Muscle layer of colon (tissue), 2 donors: ENCODE results near the gene GINS2.

Source experiments
- H3K27ac ChIP-seq: one replicate; pipeline ENCODE4 v1.7.0; 2013; ENCODE audit warnings: low read depth, mild to moderate bottlenecking, low read length, moderate library complexity
- H3K27me3 ChIP-seq, 2 donors: one replicate each; pipeline ENCODE4 v1.7.0; 2013; ENCODE audit warnings: low read length in 2 of 2, mild to moderate bottlenecking in 2 of 2; ENCODE audit not compliant: insufficient read depth in 2 of 2, control insufficient read depth in 1 of 2
- H3K36me3 ChIP-seq: one replicate; pipeline ENCODE4 v1.7.0; 2013; ENCODE audit warnings: mild to moderate bottlenecking, low read length; ENCODE audit not compliant: insufficient read depth
- H3K4me1 ChIP-seq: one replicate; pipeline ENCODE4 v1.7.0; 2013; ENCODE audit warnings: mild to moderate bottlenecking, low read length; ENCODE audit not compliant: insufficient read depth
- H3K4me3 ChIP-seq, 2 donors: one replicate each; pipeline ENCODE4 v1.7.0; 2013; ENCODE audit warnings: low read length in 2 of 2, low read depth in 1 of 2, mild to moderate bottlenecking in 1 of 2, moderate library complexity in 1 of 2
- H3K9ac ChIP-seq: one replicate; pipeline ENCODE4 v1.7.0; 2013; ENCODE audit warnings: low read length
- H3K9me3 ChIP-seq: one replicate; pipeline ENCODE4 v1.7.0; 2013; ENCODE audit warnings: mild to moderate bottlenecking, low read length
- donor health status: abdominal sarcoma.
- donor health status: Adenocarcinoma of cecum.

GINS2 gene

GRCh38 chr16:85675251-85675874 is 13.4 kb downstream of the GINS2 start:
- H3K27me3 ChIP-seq: no peaks in the 10 kb centered on the region
- H3K9ac ChIP-seq: no peak overlapping the region
- no peak overlapping the region for H3K27ac ChIP-seq
- peaks cover 7% of the 10 kb centered on the region for H3K4me1 ChIP-seq
- H3K4me3 ChIP-seq: no peak overlapping the region
- H3K9me3 ChIP-seq: no peaks in the 10 kb centered on the region
- peaks cover 47% of the 10 kb centered on the region for H3K36me3 ChIP-seq

- Histone ChIP-seq H3K36me3 (peaks cover 52% of the 10 kb centered on the region), H3K9ac (no peak overlapping the region), H3K4me1 (peaks cover 7% of the 10 kb centered on the region), H3K27ac (no peak overlapping the region), H3K4me3 (no peak overlapping the region), H3K27me3 (no peaks in the 10 kb centered on the region), H3K9me3 (no peaks in the 10 kb centered on the region)
These were observed 13.9 kb downstream of the GINS2 start for GRCh38 chr16:85674828-85675227.

GRCh38 chr16:85674418-85674755 is 14.4 kb downstream of the GINS2 start:
- Histone ChIP-seq H3K4me1 (peaks cover 7% of the 10 kb centered on the region), H3K9ac (no peak overlapping the region), H3K27ac (no peak overlapping the region), H3K36me3 (peaks cover 56% of the 10 kb centered on the region), H3K4me3 (no peak overlapping the region), H3K9me3 (no peaks in the 10 kb centered on the region), H3K27me3 (no peaks in the 10 kb centered on the region)

- H3K27ac ChIP-seq: peak overlapping the region; percentile 22
- H3K9me3 ChIP-seq: no peaks in the 10 kb centered on the region
- H3K4me3 ChIP-seq: no peak overlapping the region
- H3K27me3 ChIP-seq: no peaks in the 10 kb centered on the region
- H3K9ac ChIP-seq: no peak overlapping the region
- H3K36me3 ChIP-seq: peaks cover 63% of the 10 kb centered on the region
- H3K4me1 ChIP-seq: peaks cover 7% of the 10 kb centered on the region
These were observed 15.0 kb downstream of the GINS2 start for GRCh38 chr16:85673529-85674417.

GRCh38 chr16:85670840-85671239 is 17.9 kb downstream of the GINS2 start:
- Histone ChIP-seq H3K27ac (no peak overlapping the region), H3K4me3 (no peak overlapping the region), H3K9me3 (no peaks in the 10 kb centered on the region), H3K4me1 (peaks cover 7% of the 10 kb centered on the region), H3K27me3 (no peaks in the 10 kb centered on the region), H3K36me3 (peaks cover 79% of the 10 kb centered on the region), H3K9ac (no peak overlapping the region)

GRCh38 chr16:85668676-85669424 is 19.9 kb downstream of the GINS2 start:
- H3K36me3 ChIP-seq: peaks cover 82% of the 10 kb centered on the region

GRCh38 chr16:85667841-85668413 is 20.8 kb downstream of the GINS2 start:
- no peak overlapping the region for H3K27ac ChIP-seq
- H3K27me3 ChIP-seq: no peaks in the 10 kb centered on the region
- no peak overlapping the region for H3K9ac ChIP-seq
- no peaks in the 10 kb centered on the region for H3K9me3 ChIP-seq
- peaks cover 90% of the 10 kb centered on the region for H3K36me3 ChIP-seq
- no peak overlapping the region for H3K4me3 ChIP-seq
- H3K4me1 ChIP-seq: peaks cover 10% of the 10 kb centered on the region

More at GRCh38 chr16:85668676-85669424, 19.9 kb downstream of the GINS2 start:
- H3K9ac ChIP-seq: no peak overlapping the region
- H3K4me1 ChIP-seq: peaks cover 10% of the 10 kb centered on the region
- no peaks in the 10 kb centered on the region for H3K9me3 ChIP-seq
- no peak overlapping the region for H3K4me3 ChIP-seq
- H3K27ac ChIP-seq: no peak overlapping the region
- H3K27me3 ChIP-seq: no peaks in the 10 kb centered on the region

- Histone ChIP-seq H3K9me3 (no peaks in the 10 kb centered on the region), H3K4me3 (no peak overlapping the region), H3K9ac (no peak overlapping the region), H3K27me3 (no peaks in the 10 kb centered on the region), H3K27ac (no peak overlapping the region), H3K36me3 (peaks cover 92% of the 10 kb centered on the region), H3K4me1 (peaks cover 10% of the 10 kb centered on the region)
These were observed 21.5 kb downstream of the GINS2 start for GRCh38 chr16:85667261-85667660.

- Histone ChIP-seq H3K4me1 (peaks cover 10% of the 10 kb centered on the region), H3K9ac (no peak overlapping the region), H3K27ac (no peak overlapping the region), H3K4me3 (no peak overlapping the region), H3K9me3 (no peaks in the 10 kb centered on the region), H3K27me3 (no peaks in the 10 kb centered on the region), H3K36me3 (peaks cover 88% of the 10 kb centered on the region)
These were observed 22.8 kb downstream of the GINS2 start for GRCh38 chr16:85665929-85666328.

- H3K27ac ChIP-seq: no peak overlapping the region
- no peak overlapping the region for H3K4me3 ChIP-seq
- no peaks in the 10 kb centered on the region for H3K9me3 ChIP-seq
- no peak overlapping the region for H3K9ac ChIP-seq
- peaks cover 10% of the 10 kb centered on the region for H3K4me1 ChIP-seq
- no peaks in the 10 kb centered on the region for H3K27me3 ChIP-seq
- H3K36me3 ChIP-seq: peaks cover 88% of the 10 kb centered on the region
These were observed 23.4 kb downstream of the GINS2 start for GRCh38 chr16:85665373-85665740.
